H1 (cell line): Measurements from ENCODE around the gene MLC1. TPM values are rescaled to one million over a fixed set of nuclear protein-coding genes. Genes with fewer than 3 reads are reported as not detected.
A peak's percentile ranks its signal among the peaks of the same experiment; 100 is the strongest.

Experiments used
- CTCF ChIA-PET: fragments of 300-600 bp; sonication (Branson Sonifier 250); formaldehyde crosslinking; loops from one replicate; lab custom pipeline; 2021; ENCODE audit not compliant: partially characterized antibody; lab: Charles Lee
- POLR2A ChIA-PET: fragments of 300-600 bp; sonication (Branson Sonifier 250); formaldehyde crosslinking; loops from one replicate; lab custom pipeline; 2021; ENCODE audit warnings: inconsistent platforms; ENCODE audit not compliant: partially characterized antibody; lab: Charles Lee
- DNase-seq, 2 experiments: peaks; one replicate each; pipeline versions ENCODE4 v3.0.0 to v3.0.0-alpha.2; 2010 to 2022; ENCODE audit warnings: low spot score in 2 of 2, low read depth in 1 of 2, mixed read lengths in 1 of 2
- FAIRE-seq: peaks from 2 replicates; lab custom pipeline; 2011; peaks lifted over from hg19 to GRCh38; lab: Jason Lieb, UNC
- H2AFZ ChIP-seq: 2 replicates; pipeline ENCODE4 v1.8.1; 2012; ENCODE audit warnings: low read length, inconsistent platforms
- H2AK5ac ChIP-seq: 2 replicates; pipeline ENCODE4 v1.6.1; 2013; ENCODE audit warnings: low read depth, low read length
- H2BK120ac ChIP-seq: replicated peaks from 2 replicates; pipeline ENCODE3; 2013; ENCODE audit warnings: low read depth, low read length, inconsistent platforms
- H2BK12ac ChIP-seq: 2 replicates; pipeline ENCODE4 v1.6.1; 2013; ENCODE audit warnings: low read depth, low read length
- H2BK15ac ChIP-seq: 2 replicates; pipeline ENCODE4 v1.6.1; 2013; ENCODE audit warnings: low read length
- H2BK20ac ChIP-seq: 2 replicates; pipeline ENCODE4 v1.6.1; 2013; ENCODE audit warnings: low read length
- H2BK5ac ChIP-seq: 2 replicates; pipeline ENCODE4 v1.6.1; 2013; ENCODE audit warnings: low read depth, low read length
- H3K14ac ChIP-seq: 2 replicates; pipeline ENCODE4 v1.6.1; 2013; ENCODE audit warnings: inconsistent platforms; ENCODE audit not compliant: insufficient read length
- H3K18ac ChIP-seq: 2 replicates; pipeline ENCODE4 v1.6.1; 2013; ENCODE audit warnings: low read length; ENCODE audit errors: extremely low read depth
- H3K23ac ChIP-seq: 2 replicates; pipeline ENCODE4 v1.6.1; 2013; ENCODE audit warnings: inconsistent platforms; ENCODE audit not compliant: insufficient read length
- H3K23me2 ChIP-seq: 2 replicates; pipeline ENCODE4 v1.6.1; 2013; ENCODE audit warnings: low read depth, low read length
- H3K27ac ChIP-seq: 2 replicates; pipeline ENCODE4 v1.6.1; 2011; ENCODE audit warnings: low read depth, low read length, inconsistent platforms
- H3K27me3 ChIP-seq, 4 experiments: replicated peaks in 1 of 4; 1 replicate in 1 of 4; 2 replicates in 3 of 4; pipeline versions ENCODE4 v1.6.1 to v1.8.1; 2011 to 2013; ENCODE audit warnings: low read length in 3 of 4, mild to moderate bottlenecking in 3 of 4, inconsistent platforms in 2 of 4, mixed read lengths in 2 of 4, moderate library complexity in 1 of 4; ENCODE audit not compliant: control insufficient read depth in 3 of 4, insufficient read depth in 3 of 4; ENCODE audit errors: extremely low read depth in 1 of 4
- H3K36me3 ChIP-seq, 4 experiments: 2 replicates each; pipeline versions ENCODE4 v1.6.1 to v1.8.1; 2011 to 2013; ENCODE audit warnings: mild to moderate bottlenecking in 4 of 4, low read length in 3 of 4, moderate library complexity in 2 of 4, control low read depth in 1 of 4, inconsistent platforms in 1 of 4; ENCODE audit not compliant: insufficient read depth in 4 of 4, control insufficient read depth in 2 of 4
- H3K4ac ChIP-seq: replicated peaks from 2 replicates; pipeline ENCODE3; 2013; ENCODE audit warnings: low read length, low read depth, mixed read lengths, inconsistent platforms; ENCODE audit not compliant: insufficient read length
- H3K4me1 ChIP-seq, 4 experiments: replicated peaks in 1 of 4; 1 replicate in 1 of 4; 2 replicates in 3 of 4; pipeline versions ENCODE4 v1.6.1 to v1.8.1; 2011 to 2013; ENCODE audit warnings: low read length in 3 of 4, inconsistent platforms in 2 of 4, mixed read lengths in 1 of 4; ENCODE audit not compliant: insufficient read depth in 4 of 4, control insufficient read depth in 3 of 4
- H3K4me2 ChIP-seq, 2 experiments: 2 replicates each; pipeline versions ENCODE4 v1.6.1 to v1.8.1; 2011 to 2013; ENCODE audit warnings: low read depth in 2 of 2, low read length in 2 of 2, control low read depth in 1 of 2, inconsistent platforms in 1 of 2, mild to moderate bottlenecking in 1 of 2; ENCODE audit not compliant: insufficient read depth in 1 of 2
- H3K4me3 ChIP-seq, 4 experiments: fragments of 200-600, 300-600 bp in 1 of 4; sonication (generic), shearing (Covaris generic), sonication (Bioruptor Twin) in 1 of 4; 2 replicates each; pipeline versions ENCODE4 v1.5.1 to v1.8.1; 2011 to 2016; ENCODE audit warnings: low read length in 4 of 4, low read depth in 3 of 4, control low read depth in 2 of 4, inconsistent platforms in 2 of 4, mild to moderate bottlenecking in 2 of 4, mixed read lengths in 1 of 4, moderate library complexity in 1 of 4; ENCODE audit not compliant: insufficient read depth in 2 of 4; ENCODE audit errors: extremely low read depth in 1 of 4
- H3K56ac ChIP-seq: replicated peaks from 2 replicates; pipeline ENCODE3; 2013; ENCODE audit warnings: low read depth, mild to moderate bottlenecking, mixed read lengths, low read length, inconsistent platforms; ENCODE audit not compliant: insufficient read length
- H3K79me1 ChIP-seq: 2 replicates; pipeline ENCODE4 v1.6.1; 2013; ENCODE audit warnings: low read depth, low read length, control low read depth
- H3K79me2 ChIP-seq, 2 experiments: 2 replicates each; pipeline versions ENCODE4 v1.6.1 to v1.8.1; 2012 to 2013; ENCODE audit warnings: low read length in 2 of 2, mild to moderate bottlenecking in 2 of 2, inconsistent platforms in 1 of 2; ENCODE audit not compliant: insufficient read depth in 2 of 2, control insufficient read depth in 1 of 2
- H3K9ac ChIP-seq, 4 experiments: replicated peaks in 1 of 4; 1 replicate in 1 of 4; 2 replicates in 3 of 4; pipeline versions ENCODE4 v1.6.1 to v1.8.1; 2011 to 2013; ENCODE audit warnings: low read depth in 3 of 4, low read length in 3 of 4, control low read depth in 2 of 4, mild to moderate bottlenecking in 2 of 4, moderate library complexity in 2 of 4, inconsistent platforms in 1 of 4; ENCODE audit errors: extremely low read depth in 1 of 4
- H3K9me3 ChIP-seq, 2 experiments: 2 replicates each; pipeline versions ENCODE4 v1.6.1 to v1.8.1; 2012 to 2013; ENCODE audit warnings: mild to moderate bottlenecking in 2 of 2, moderate library complexity in 2 of 2, control low read depth in 1 of 2, inconsistent platforms in 1 of 2, low read depth in 1 of 2, low read length in 1 of 2, mixed read lengths in 1 of 2; ENCODE audit not compliant: insufficient read depth in 2 of 2
- H4K20me1 ChIP-seq, 2 experiments: replicated peaks in 1 of 2; 2 replicates each; pipeline versions ENCODE3 to v1.8.1; 2011 to 2013; ENCODE audit warnings: inconsistent platforms in 2 of 2, low read length in 2 of 2, mild to moderate bottlenecking in 1 of 2; ENCODE audit not compliant: insufficient read depth in 2 of 2, control insufficient read depth in 1 of 2
- H4K5ac ChIP-seq: 2 replicates; pipeline ENCODE4 v1.6.1; 2013; ENCODE audit warnings: low read length, low read depth, mixed read lengths, inconsistent platforms; ENCODE audit not compliant: insufficient read length
- H4K8ac ChIP-seq: 2 replicates; pipeline ENCODE4 v1.8.0; 2013; ENCODE audit warnings: mild to moderate bottlenecking, moderate library complexity, low read length, inconsistent platforms; ENCODE audit not compliant: insufficient read depth; ENCODE audit errors: extremely low read depth
- H4K91ac ChIP-seq: replicated peaks from 2 replicates; pipeline ENCODE3; 2013; ENCODE audit warnings: low read length, mixed read lengths, inconsistent platforms; ENCODE audit not compliant: insufficient read length
- CTCF ChIP-seq, 3 experiments: IDR thresholded peaks; 1 replicate in 2 of 3; 2 replicates in 1 of 3; pipeline versions ENCODE4 v1.5.1 to v1.6.1; 2011; ENCODE audit warnings: low read length in 3 of 3, mild to moderate bottlenecking in 3 of 3, inconsistent platforms in 2 of 3, low read depth in 1 of 3, moderate library complexity in 1 of 3; ENCODE audit not compliant: insufficient read depth in 1 of 3; ENCODE audit errors: control extremely low read depth in 1 of 3
- JUND ChIP-seq: IDR thresholded peaks from 2 replicates; pipeline ENCODE4 v1.6.1; 2011; ENCODE audit warnings: mild to moderate bottlenecking, improper control_type of control experiment, low read length
- KDM5A ChIP-seq: fragments of 200-600 bp; IDR thresholded peaks from 2 replicates; pipeline ENCODE4 v1.7.1; 2012; ENCODE audit warnings: mild to moderate bottlenecking, low read length, inconsistent platforms, mixed read lengths
- RAD21 ChIP-seq, 2 experiments: IDR thresholded peaks in 1 of 2; conservative IDR thresholded peaks in 1 of 2; 2 replicates each; pipeline ENCODE4 v1.6.1; 2011; ENCODE audit warnings: low read depth in 2 of 2, low read length in 2 of 2, improper control_type of control experiment in 1 of 2, inconsistent platforms in 1 of 2, mild to moderate bottlenecking in 1 of 2, moderate library complexity in 1 of 2
- WGBS, 2 experiments: shearing (Covaris generic) in 1 of 2; methylation state at CpG; one replicate each; pipeline versions ENCODE4 v1.1.6 to v1.1.7; 2013 to 2015; ENCODE audit warnings: low lambda C conversion rate in 2 of 2, mixed read lengths in 2 of 2, inconsistent platforms in 1 of 2, low coverage in 1 of 2, missing lambda C conversion rate in 1 of 2; ENCODE audit not compliant: insufficient replicate concordance in 2 of 2, insufficient coverage in 1 of 2, insufficient read length in 1 of 2; ENCODE audit errors: extremely low coverage in 1 of 2, missing lambda C conversion rate in 1 of 2; 5-methylcytosine and 5-hydroxymethylcytosine counted together
- polyA plus RNA-seq, 7 experiments: library from polyadenylated mRNA; depleted of rRNA in 3 of 7; stranded (reverse) in 5 of 7; unstranded in 2 of 7; fragments of >200 nt in 5 of 7; fragments of 200-250 nt in 2 of 7; gene quantifications; 1 replicate in 5 of 7; 2 replicates in 1 of 7; 4 replicates in 1 of 7; pipeline versions ENCODE4 v1.2.1 to v1.2.3, GENCODE V29; 2011 to 2013; ENCODE audit warnings: missing spikeins in 2 of 7, mixed read lengths in 2 of 7
- total RNA-seq: library from RNA; stranded (reverse); fragmentation: NEBNext Ultra II Directional; extraction: Animal tissue kit (Norgen Biotek cat#: 25700); gene quantifications from 2 replicates; pipeline ENCODE4 v1.2.1, GENCODE V29; 2021

Gene MLC1
- total and polyA plus RNA-seq, 2 of the 8 experiments (the other 6 are each of a cell fraction or from before 2014, with no cell fraction given): 0.20 TPM; not detected in 1

GRCh38 chr22:50074056-50074455, 11.2 kb downstream of the MLC1 start:
- Histone ChIP-seq H2BK15ac (no peak overlapping the region), H2AK5ac (no peak overlapping the region), H4K91ac (no peak overlapping the region), H3K4ac (no peak overlapping the region), H3K4me1 (no peaks in the 10 kb centered on the region; a peak in 1 of 7 replicates), H3K18ac (no peak overlapping the region; the same call in 1 of the 2 replicates), H4K5ac (no peak overlapping the region), H3K4me3 (no peak overlapping the region), H2BK12ac (no peak overlapping the region), H2AFZ (no peak overlapping the region), H2BK120ac (no peak overlapping the region), H3K27me3 (no peaks in the 10 kb centered on the region), H3K9ac (no peak overlapping the region), H2BK5ac (no peak overlapping the region), H2BK20ac (no peak overlapping the region), H3K79me1 (no peaks in the 10 kb centered on the region), H4K20me1 (no peaks in the 10 kb centered on the region), H3K23ac (no peak overlapping the region), H3K79me2 (no peaks in the 10 kb centered on the region), H3K9me3 (no peaks in the 10 kb centered on the region), H3K36me3 (no peaks in the 10 kb centered on the region), H3K23me2 (no peaks in the 10 kb centered on the region), H3K14ac (no peak overlapping the region), H3K27ac (no peak overlapping the region), H3K56ac (no peak overlapping the region), H3K4me2 (no peak overlapping the region), H4K8ac (no peak overlapping the region)
- ChIA-PET POLR2A (interaction anchor here (1.3 kb wide), 1 partner anchor 12 kb away, joined by 3 read pairs; the partner anchor contains the start of gene MLC1), CTCF (interaction anchor here (0.6 to 1.8 kb wide), 7 partner anchors 11 to 94 kb away, joined by 3 to 9 read pairs (median 4); partner anchors contain the start of gene MLC1)
- FAIRE-seq: no peak
- TF ChIP-seq KDM5A (no peak), JUND (0 out of 2 replicates have a peak, but pooled peaks have one; percentile 16), RAD21 (IDR thresholded peaks at IDR 0.05 in 1 of 2, conservative IDR thresholded peaks at IDR 0.05 in 1 of 2; ENCODE audit: low read depth in 2 of 2, low read length in 2 of 2) (peak; percentile 21 to 42; a peak in 2 of 4 replicates), CTCF (IDR thresholded peaks at IDR 0.05; ENCODE audit: control extremely low read depth in 1 of 3, insufficient read depth in 1 of 3, low read depth in 1 of 3, low read length in 3 of 3) (peak; percentile 25 to 53 (median 47))
- DNase-seq: peak in 1 of 2 experiments; percentile 48
- WGBS, 2 experiments: 84% methylated on average over 17 of the region's 17 CpGs; no CpG with 5 or more reads in 1 of the 2 experiments
